Endometrial microvascular endothelial cells (primary cell): ENCODE results near the gene ACTN2. TPM values are rescaled to one million over a fixed set of nuclear protein-coding genes. Genes with fewer than 3 reads are reported as not detected.

Source experiments
- in situ Hi-C: cut with HindIII; loops from 2 replicates; pipeline ENCODE4 v1.10.0; 2017; ENCODE audit warnings: low sequenced_read_pairs, low pct_unique_long_range_greater_than_20kb; ENCODE audit errors: inconsistent ontology term
- total RNA-seq: library from RNA; depleted of rRNA; stranded (reverse); fragments of >200 nt; gene quantifications from one replicate; pipeline ENCODE4 v1.2.3, GENCODE V29; 2015; ENCODE audit errors: inconsistent ontology term

Gene ACTN2
- total RNA-seq, 1 donor from 2014 or later = not detected

GRCh38 chr1:236802264-236802663 is 116.0 kb downstream of the ACTN2 start:
- in situ Hi-C loops = no loop called here

- in situ Hi-C loops = no loop called here
Measured at GRCh38 chr1:236806634-236807033, 120.3 kb downstream of the ACTN2 start.

- in situ Hi-C loops = no loop called here
Measured at GRCh38 chr1:236808005-236808404, 121.7 kb downstream of the ACTN2 start.

- in situ Hi-C loops = no loop called here
Measured at GRCh38 chr1:236808564-236809130, 122.3 kb downstream of the ACTN2 start.

GRCh38 chr1:236809148-236809547 is 122.8 kb downstream of the ACTN2 start:
- in situ Hi-C loops = no loop called here

GRCh38 chr1:236810018-236810417 is 123.7 kb downstream of the ACTN2 start:
- in situ Hi-C loops = no loop called here

- in situ Hi-C loops = no loop called here
Measured at GRCh38 chr1:236812334-236813030, 126.2 kb downstream of the ACTN2 start.

Other genes with a start within 250 kb of the ACTN2 start
- gene LGALS8, start 162.5 kb upstream of the ACTN2 start, total RNA-seq = 70.7 TPM
- 38.8 TPM for gene HEATR1, start 82.0 kb upstream of the ACTN2 start, total RNA-seq
- gene MTR, start 108.8 kb downstream of the ACTN2 start, total RNA-seq = 22.4 TPM